ENCODE results near the gene ZRANB1.

DNA sequence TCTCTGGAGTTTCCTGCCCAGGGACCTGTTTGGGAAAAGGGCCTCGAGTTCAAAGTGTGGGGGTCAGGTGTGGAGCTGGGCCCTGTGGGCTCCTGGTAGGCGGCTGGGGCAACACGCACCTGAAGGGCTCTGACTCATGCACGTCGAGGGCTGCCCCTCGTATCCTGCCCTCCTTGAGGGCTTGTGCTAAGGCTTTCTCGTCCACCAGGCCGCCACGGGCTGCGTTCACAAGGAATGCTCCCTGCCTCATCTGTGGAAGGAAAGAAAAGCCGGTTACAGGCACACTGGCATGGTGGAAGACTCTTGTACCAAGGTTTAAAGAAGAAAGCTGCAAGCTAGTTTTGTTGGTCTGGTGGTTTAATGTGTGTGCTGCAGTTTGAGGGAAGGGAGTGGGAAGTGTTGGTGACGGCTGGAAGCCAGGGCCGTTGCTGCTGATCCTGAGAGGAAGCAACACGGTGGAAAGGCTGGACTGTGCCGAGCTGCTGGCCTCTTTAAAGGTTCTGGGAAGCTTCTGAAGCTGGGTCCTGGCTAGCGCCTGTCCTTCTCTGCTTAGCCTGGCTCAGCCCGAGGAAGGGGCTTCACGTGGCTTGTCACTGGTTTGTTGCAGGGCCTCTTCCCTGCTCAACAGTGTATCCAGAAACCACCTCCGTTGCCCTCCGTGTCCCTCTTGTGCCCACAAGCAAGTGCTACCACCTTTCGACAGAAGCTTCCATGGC lies 52.0 kb downstream of the ZRANB1 start:
- TF ChIP-seq, protein P1, sequence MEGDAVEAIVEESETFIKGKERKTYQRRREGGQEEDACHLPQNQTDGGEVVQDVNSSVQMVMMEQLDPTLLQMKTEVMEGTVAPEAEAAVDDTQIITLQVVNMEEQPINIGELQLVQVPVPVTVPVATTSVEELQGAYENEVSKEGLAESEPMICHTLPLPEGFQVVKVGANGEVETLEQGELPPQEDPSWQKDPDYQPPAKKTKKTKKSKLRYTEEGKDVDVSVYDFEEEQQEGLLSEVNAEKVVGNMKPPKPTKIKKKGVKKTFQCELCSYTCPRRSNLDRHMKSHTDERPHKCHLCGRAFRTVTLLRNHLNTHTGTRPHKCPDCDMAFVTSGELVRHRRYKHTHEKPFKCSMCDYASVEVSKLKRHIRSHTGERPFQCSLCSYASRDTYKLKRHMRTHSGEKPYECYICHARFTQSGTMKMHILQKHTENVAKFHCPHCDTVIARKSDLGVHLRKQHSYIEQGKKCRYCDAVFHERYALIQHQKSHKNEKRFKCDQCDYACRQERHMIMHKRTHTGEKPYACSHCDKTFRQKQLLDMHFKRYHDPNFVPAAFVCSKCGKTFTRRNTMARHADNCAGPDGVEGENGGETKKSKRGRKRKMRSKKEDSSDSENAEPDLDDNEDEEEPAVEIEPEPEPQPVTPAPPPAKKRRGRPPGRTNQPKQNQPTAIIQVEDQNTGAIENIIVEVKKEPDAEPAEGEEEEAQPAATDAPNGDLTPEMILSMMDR (IDR thresholded peaks at IDR 0.05; ENCODE audit: poor library complexity): no peak
- TF ChIP-seq EZH2 (IDR thresholded peaks at IDR 0.05; ENCODE audit: borderline replicate concordance): no peak
